Measurements from ENCODE around the gene KRTAP5-3.

DNA sequence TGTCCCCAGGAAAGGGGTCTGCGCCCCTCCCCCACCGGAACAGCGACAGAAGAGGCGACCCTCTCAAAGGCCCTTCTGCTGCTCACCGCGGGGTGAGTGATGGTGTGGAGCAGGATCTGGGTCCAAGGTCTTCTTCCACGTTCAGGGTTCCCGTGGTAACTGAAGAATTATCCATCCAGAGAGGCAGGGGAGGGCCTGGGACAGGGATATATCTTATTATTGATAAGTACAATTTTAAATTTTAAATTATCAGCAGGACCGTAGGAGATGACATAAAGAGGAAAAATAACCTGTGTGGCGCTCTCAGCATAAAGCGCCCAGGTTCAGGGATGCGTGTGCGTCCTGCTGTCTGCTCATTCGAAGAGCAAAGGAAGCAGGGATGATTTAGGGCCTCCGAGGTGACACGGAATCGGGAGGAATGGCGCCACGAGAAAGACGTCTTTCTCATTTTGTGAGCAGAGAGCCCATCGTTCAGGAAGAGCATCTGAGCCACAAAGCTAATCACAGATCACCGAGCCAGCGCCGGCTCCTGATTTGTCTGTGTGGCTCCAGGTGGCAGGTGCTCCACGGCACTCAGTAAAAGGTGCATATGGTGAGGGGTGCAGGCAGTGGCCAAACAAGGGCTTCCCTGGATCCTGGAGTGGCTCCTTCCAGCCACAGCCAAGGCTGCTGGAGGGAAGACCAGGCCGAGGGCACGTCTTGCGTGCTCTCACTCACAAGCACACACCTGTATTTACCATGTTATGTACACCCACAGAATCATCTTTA is 40.6 kb upstream of the KRTAP5-3 start:
- TF ChIP-seq CTCF (conservative IDR thresholded peaks at IDR 0.05; ENCODE audit: low read length) (no peak), EZH2phosphoT487 (IDR thresholded peaks at IDR 0.05; ENCODE audit: borderline replicate concordance) (no peak)

All from Loucy (cell line).